ENCODE data around the gene CORO1C.

The CORO1C gene

GRCh38 chr12:108647585-108648287 is 83.6 kb downstream of the CORO1C start:
- ChIA-PET POLR2A (ENCODE audit: low non-redundant PET) (no interaction called here), CTCF (interaction anchor here (0.6 to 1.0 kb wide), 2 partner anchors 17 to 29 kb away, joined by 3 read pairs; no protein-coding TSS in a partner anchor)
- DNase-seq (ENCODE audit: low spot score) = no peak
- peak overlapping the region; percentile 29; the same call in 1 of the 2 replicates for H3K27ac ChIP-seq
- no peak for TF ChIP-seq CTCF (conservative IDR thresholded peaks at IDR 0.05; ENCODE audit: low read depth)

DNA sequence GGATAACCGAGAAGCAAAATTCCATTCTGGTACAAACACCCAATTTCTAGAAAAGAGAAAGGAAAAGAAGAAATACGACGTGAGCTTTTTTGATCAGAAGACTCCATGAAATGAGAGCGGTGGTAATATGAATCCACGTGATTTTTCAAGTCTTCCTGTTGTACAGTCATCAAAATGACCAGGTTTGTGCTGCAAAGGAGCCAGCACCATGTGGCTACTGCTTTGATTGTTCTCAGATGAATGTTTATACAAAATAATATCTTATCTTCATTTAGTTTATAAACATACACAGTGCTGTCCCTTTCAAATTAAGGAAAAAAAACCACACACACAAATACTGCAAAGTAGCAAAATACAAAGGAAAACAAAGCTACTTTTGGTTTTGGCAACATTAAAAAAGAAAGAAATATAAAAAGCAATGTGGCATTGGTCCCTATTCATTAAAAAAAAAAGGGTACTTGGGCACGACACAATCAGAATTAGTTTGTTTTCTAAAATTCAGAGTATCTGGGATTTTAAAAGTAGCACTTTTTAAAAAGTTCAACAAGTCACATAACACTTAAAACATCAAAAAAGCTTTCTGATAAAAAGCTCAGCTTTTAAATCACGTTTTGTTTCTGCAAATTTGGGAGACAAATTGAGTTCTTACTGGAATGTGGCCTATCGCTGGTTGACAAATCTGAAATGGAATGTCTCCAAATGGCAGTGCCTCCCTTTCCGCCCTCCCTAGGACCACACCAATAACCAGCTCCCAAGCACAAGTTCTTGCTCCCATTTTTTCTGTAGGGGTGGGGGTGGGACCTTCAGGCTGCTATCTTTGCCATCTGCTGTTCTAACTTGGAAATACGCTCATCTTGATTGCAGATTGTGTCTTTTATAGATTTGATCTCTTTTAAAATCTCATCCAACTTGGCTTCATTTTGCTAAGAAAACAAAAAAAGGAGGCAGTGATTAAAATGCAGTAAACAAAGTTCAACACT is 84.4 kb downstream of the CORO1C start:
- ChIA-PET POLR2A (ENCODE audit: low non-redundant PET) (no interaction called here), CTCF (interaction anchor here (0.9 to 1.0 kb wide), 2 partner anchors 29 to 159 kb away, joined by 3 read pairs; no protein-coding TSS in a partner anchor)
- TF ChIP-seq CTCF (conservative IDR thresholded peaks at IDR 0.05; ENCODE audit: low read depth) = no peak
- H3K27ac ChIP-seq = no peak overlapping the region
- no peak for DNase-seq (ENCODE audit: low spot score)

DNA sequence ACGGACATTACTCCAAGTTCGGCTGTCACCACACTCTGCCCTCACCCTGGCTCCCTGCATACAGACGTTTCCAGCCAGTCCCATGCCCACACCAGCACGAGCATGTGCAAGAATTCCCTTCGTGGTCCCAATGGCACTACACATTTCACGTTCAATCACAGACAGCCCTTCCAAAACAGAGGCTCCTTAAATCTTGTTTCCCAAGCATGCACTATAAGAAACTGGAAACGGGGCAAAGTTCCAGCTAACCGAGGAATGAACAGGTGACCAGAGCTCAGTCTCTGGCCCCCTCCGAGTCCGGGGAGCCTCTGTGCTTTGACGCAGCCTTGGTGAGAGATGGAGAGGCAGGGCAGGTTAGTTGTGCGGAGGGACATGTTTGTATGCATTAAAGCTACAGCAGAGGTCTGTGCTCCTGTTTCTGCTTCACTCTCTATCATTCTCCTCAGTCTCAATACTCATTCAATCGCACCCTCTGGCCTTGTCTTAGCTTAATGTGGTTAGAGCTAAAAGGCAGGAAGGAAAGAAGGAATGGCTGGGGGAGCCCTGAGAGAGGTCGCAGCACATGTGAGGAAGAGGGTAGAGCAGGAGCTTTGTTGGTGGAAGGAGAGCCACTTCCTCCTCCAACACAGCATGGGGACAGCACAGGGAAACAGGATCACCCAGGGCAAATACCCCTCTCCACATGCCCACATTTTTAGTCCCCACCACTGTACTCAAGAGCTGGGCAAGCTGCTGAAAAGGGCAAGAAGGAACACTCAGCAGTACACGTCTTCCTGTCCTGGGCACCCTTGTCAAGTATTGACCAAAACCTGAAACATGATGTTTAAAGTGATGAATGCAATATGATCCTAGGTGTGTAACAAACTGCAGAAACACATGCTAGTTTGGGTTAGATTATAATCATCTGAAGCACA is 85.4 kb downstream of the CORO1C start:
- POLR2A ChIA-PET (ENCODE audit: low non-redundant PET) = no interaction called here
- no peak for TF ChIP-seq CTCF (conservative IDR thresholded peaks at IDR 0.05; ENCODE audit: low read depth)
- CTCF ChIA-PET = interaction anchor here (0.9 kb wide), 1 partner anchor 160 kb away, joined by 3 read pairs; no protein-coding TSS in a partner anchor
- peak overlapping the region; percentile 23; the same call in 1 of the 2 replicates for H3K27ac ChIP-seq
- DNase-seq (ENCODE audit: low spot score) = no peak

DNA sequence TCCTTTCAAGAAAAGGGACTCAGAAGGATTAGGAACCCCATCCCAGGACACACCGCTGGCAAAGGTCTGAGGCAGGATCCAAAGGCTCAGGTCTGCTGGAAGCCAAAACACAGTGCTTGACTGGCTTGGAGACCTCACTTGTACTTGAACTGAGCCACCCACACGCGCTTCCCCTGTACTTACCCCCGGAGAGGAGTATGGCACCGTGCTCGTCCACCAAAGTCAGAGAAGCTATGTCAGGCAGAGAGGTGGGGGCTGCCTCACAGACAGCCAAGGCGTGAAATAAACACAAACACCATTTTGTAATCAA is 86.6 kb downstream of the CORO1C start:
- H3K27ac ChIP-seq = no peak overlapping the region; the same call in 1 of the 2 replicates
- DNase-seq (ENCODE audit: low spot score) = no peak
- POLR2A ChIA-PET (ENCODE audit: low non-redundant PET) = interaction anchor here (0.6 kb wide), 1 partner anchor 87 kb away, joined by 4 read pairs; the partner anchor contains the start of gene CORO1C
- CTCF ChIA-PET = no interaction called here
- TF ChIP-seq CTCF (conservative IDR thresholded peaks at IDR 0.05; ENCODE audit: low read depth) = no peak

- CTCF ChIA-PET = no interaction called here
- POLR2A ChIA-PET (ENCODE audit: low non-redundant PET) = no interaction called here
- DNase-seq (ENCODE audit: low spot score) = no peak
- H3K27ac ChIP-seq = peak overlapping the region; percentile 55
- TF ChIP-seq CTCF (conservative IDR thresholded peaks at IDR 0.05; ENCODE audit: low read depth) = no peak
These were observed 87.1 kb downstream of the CORO1C start for GRCh38 chr12:108643941-108644810.
